AG04449 (cell line): ENCODE data around the gene RALY.

Source experiments
- CTCF ChIA-PET: fragments of 350-600 bp; formaldehyde crosslinking; extraction: SDS; loops from one replicate; lab custom pipeline; 2021; ENCODE audit warnings: antibody characterized with exemption; lab: Yijun Ruan, JAX
- POLR2A ChIA-PET: fragments of 400-600, 350-600 bp; formaldehyde crosslinking; extraction: SDS; loops from one replicate; lab custom pipeline; 2020; ENCODE audit warnings: antibody characterized with exemption, inconsistent platforms; lab: Yijun Ruan, JAX
- DNase-seq: peaks from one replicate; pipeline ENCODE4 v3.0.0-alpha.2; 2010; ENCODE audit warnings: low read depth, low spot score
- H3K4me3 ChIP-seq: 2 replicates; pipeline ENCODE4 v1.5.1; 2011; ENCODE audit warnings: low read depth, mild to moderate bottlenecking, control low read depth, low read length
- TF ChIP-seq, protein P1 (sequence below): IDR thresholded peaks from one replicate; pipeline ENCODE4 v1.5.1; 2011; ENCODE audit warnings: mild to moderate bottlenecking, moderate library complexity, low read length, control low read depth, inconsistent platforms; ENCODE audit not compliant: insufficient read depth; ENCODE audit errors: missing control alignments

RALY gene

DNA sequence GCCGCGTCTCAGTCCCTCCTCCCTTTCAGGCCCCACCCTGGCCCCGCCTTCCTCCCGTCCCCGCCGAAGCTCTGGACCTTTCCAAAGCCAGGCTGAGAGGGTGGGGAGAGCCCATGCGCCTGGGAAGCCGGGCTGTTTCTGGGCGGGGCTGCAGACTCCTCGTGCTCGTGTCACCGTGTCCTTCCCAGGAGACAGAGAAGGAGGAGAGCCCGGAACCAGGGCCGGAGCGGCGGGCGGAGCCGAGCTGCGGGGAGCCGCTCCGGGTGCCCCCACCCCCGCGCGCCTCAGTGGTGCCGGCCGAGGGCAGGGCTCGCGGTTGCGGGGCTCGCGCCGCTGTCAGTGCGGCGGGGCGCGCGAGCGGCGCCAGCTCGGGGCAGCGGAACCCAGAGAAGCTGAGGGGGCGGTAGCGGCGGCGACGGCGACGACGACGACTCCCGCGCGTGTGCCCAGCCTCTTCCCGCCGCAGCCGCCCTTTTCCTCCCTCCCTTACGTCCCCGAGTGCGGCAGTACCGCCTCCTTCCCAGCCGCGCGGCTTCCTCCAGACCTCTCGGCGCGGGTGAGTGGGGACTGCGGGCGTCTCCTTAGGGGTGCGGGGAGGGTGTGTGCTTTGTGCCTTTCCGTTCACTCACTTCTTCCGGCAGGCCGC is at the start of gene RALY:
Gene RALY, plus strand, starts transcription at position 336 of the 646 bp plus-strand sequence. CDS start 78,164 bp downstream, outside the sequence.
- POLR2A ChIA-PET: interaction anchor here (0.6 to 1.2 kb wide), 4 partner anchors 8 to 173 kb away, joined by 3 to 14 read pairs (median 4); partner anchors contain the start of gene EIF2S2
- TF ChIP-seq, protein P1, sequence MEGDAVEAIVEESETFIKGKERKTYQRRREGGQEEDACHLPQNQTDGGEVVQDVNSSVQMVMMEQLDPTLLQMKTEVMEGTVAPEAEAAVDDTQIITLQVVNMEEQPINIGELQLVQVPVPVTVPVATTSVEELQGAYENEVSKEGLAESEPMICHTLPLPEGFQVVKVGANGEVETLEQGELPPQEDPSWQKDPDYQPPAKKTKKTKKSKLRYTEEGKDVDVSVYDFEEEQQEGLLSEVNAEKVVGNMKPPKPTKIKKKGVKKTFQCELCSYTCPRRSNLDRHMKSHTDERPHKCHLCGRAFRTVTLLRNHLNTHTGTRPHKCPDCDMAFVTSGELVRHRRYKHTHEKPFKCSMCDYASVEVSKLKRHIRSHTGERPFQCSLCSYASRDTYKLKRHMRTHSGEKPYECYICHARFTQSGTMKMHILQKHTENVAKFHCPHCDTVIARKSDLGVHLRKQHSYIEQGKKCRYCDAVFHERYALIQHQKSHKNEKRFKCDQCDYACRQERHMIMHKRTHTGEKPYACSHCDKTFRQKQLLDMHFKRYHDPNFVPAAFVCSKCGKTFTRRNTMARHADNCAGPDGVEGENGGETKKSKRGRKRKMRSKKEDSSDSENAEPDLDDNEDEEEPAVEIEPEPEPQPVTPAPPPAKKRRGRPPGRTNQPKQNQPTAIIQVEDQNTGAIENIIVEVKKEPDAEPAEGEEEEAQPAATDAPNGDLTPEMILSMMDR: no peak
- CTCF ChIA-PET: interaction anchor here (1.5 kb wide), 1 partner anchor 76 kb away, joined by 4 read pairs; no protein-coding TSS in a partner anchor
- DNase-seq: no peak
- H3K4me3 ChIP-seq: peak within 1 kb of the TSS; percentile 93

- TF ChIP-seq, protein P1: no peak
- ChIA-PET CTCF (no interaction called here), POLR2A (no interaction called here)
- H3K4me3 ChIP-seq: no peak overlapping the region
- DNase-seq: no peak
Measured at GRCh38 chr20:33944914-33945313, 48.8 kb upstream of the RALY start.

GRCh38 chr20:33945391-33946081 is 48.2 kb upstream of the RALY start:
- POLR2A ChIA-PET: no interaction called here
- CTCF ChIA-PET: no interaction called here
- peak; percentile 19 for DNase-seq
- H3K4me3 ChIP-seq: no peak overlapping the region
- TF ChIP-seq, protein P1: no peak

GRCh38 chr20:33947709-33948295 is 45.9 kb upstream of the RALY start:
- ChIA-PET CTCF (no interaction called here), POLR2A (no interaction called here)
- DNase-seq: no peak
- no peak overlapping the region for H3K4me3 ChIP-seq
- TF ChIP-seq, protein P1: peak; percentile 35

DNA sequence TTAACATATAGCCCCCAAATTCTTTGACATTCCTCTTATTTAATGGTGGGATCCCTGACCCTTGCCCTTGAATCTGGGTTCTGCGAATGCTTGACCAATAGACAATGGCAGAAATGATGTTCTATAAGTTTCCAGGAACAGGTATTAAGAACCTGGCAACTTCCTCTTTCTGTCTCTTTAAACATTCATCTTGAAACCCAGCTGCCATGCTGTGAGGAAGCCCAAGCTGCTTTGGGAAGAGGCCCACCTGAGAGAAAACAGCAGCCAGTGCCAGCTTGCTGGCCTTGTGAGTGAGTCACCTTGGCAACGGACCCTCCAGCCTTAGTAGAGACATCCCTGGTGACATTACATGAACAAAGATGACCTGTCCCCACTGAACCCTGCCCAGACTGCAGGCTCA is 45.2 kb upstream of the RALY start:
- ChIA-PET CTCF (interaction anchor here (1.6 kb wide), 1 partner anchor 12 kb away, joined by 3 read pairs; no protein-coding TSS in a partner anchor), POLR2A (no interaction called here)
- no peak overlapping the region for H3K4me3 ChIP-seq
- DNase-seq: no peak
- TF ChIP-seq, protein P1: no peak

DNA sequence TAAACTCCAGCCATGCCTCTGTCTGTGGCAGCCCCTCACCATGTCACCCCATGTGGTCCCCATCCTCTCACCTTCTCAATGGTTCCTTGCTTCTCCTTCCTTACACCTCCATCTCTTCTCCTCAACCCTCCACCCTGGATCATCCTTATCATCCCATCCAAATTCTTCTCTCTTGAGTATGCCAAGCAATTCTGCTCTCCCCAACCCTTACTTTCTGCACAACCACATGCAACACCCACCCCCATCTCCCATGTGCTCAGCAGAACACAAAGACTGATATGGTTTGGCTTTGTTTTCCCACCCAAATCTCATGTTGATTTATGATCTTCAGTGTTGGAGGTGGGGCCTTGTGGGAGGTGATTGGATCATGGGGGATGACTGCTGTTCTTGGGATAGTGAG is 42.5 kb upstream of the RALY start:
- DNase-seq: no peak
- ChIA-PET CTCF (no interaction called here), POLR2A (no interaction called here)
- TF ChIP-seq, protein P1: no peak
- no peak overlapping the region for H3K4me3 ChIP-seq
